ENCODE data around the gene PHACTR4. TPM values are rescaled to one million over a fixed set of nuclear protein-coding genes. Genes with fewer than 3 reads are reported as not detected.

Gene PHACTR4
- total and polyA plus RNA-seq, 2 donors (not counting 1 experiment from before 2014, with no cell fraction given), result 5.5 to 6.9 TPM

DNA sequence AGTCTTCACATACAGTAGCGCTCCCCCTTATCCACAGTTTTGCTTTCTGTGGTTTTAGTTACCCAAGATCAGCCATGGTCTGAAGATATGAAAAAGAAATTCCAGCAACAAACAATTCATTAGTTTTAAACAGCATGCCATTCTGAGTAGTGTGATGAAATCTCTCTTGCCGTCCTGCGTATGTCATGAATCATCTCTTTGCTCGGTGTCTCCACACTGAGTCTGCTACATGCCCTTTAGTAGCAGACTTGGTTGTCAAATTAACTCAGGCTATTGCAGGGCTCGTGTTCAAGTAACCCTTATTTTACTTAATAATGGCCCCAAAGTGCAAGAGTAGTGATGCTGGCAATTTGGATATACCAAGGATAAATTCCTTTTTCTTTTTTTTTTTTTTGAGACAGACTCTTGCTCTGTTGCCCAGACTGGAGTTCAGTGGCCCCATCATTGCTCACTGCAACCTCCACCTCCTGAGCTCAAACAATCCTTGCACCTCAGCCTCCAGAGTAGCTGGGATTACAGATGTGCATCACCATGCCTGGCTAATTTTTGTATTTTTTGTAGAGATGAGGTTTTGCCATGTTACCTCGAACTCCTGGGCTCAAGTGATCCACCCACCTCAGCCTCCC, 22.6 kb downstream of the PHACTR4 start:
- H3K4me1 ChIP-seq (ENCODE audit: control insufficient read depth, extremely low read depth, insufficient read depth, low read length), result no peaks in the 10 kb centered on the region
- no peak for TF ChIP-seq EZH2 (IDR thresholded peaks at IDR 0.05; ENCODE audit: low read length, missing control alignments)
- TF ChIP-seq, protein P1, sequence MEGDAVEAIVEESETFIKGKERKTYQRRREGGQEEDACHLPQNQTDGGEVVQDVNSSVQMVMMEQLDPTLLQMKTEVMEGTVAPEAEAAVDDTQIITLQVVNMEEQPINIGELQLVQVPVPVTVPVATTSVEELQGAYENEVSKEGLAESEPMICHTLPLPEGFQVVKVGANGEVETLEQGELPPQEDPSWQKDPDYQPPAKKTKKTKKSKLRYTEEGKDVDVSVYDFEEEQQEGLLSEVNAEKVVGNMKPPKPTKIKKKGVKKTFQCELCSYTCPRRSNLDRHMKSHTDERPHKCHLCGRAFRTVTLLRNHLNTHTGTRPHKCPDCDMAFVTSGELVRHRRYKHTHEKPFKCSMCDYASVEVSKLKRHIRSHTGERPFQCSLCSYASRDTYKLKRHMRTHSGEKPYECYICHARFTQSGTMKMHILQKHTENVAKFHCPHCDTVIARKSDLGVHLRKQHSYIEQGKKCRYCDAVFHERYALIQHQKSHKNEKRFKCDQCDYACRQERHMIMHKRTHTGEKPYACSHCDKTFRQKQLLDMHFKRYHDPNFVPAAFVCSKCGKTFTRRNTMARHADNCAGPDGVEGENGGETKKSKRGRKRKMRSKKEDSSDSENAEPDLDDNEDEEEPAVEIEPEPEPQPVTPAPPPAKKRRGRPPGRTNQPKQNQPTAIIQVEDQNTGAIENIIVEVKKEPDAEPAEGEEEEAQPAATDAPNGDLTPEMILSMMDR (conservative IDR thresholded peaks at IDR 0.05 in 1 of 2, IDR thresholded peaks at IDR 0.05 in 1 of 2; ENCODE audit: low read depth in 1 of 2, low read length in 2 of 2), result no peak
- peak overlapping the region; percentile 54 for H3K4me2 ChIP-seq (ENCODE audit: extremely low read depth, insufficient read depth, low read length)
- no peak overlapping the region for H3K9ac ChIP-seq (ENCODE audit: insufficient read depth, low read length)
- H3K27ac ChIP-seq (ENCODE audit: insufficient read depth, low read length), result no peak overlapping the region
- peak; percentile 94 for DNase-seq (ENCODE audit: low read depth in 2 of 2)
- H4K20me1 ChIP-seq (ENCODE audit: control insufficient read depth, extremely low read depth, insufficient read depth, low read length), result no peaks in the 10 kb centered on the region
- no peaks in the 10 kb centered on the region for H3K27me3 ChIP-seq (ENCODE audit: control insufficient read depth, insufficient read depth, low read length)
- H3K4me3 ChIP-seq (replicated peaks in 1 of 4; ENCODE audit: control extremely low read depth in 1 of 4, insufficient read depth in 1 of 4, low read depth in 3 of 4, low read length in 4 of 4), result no peak overlapping the region
- no peak overlapping the region for H2AFZ ChIP-seq (ENCODE audit: low read length)
- no peaks in the 10 kb centered on the region for H3K9me3 ChIP-seq (ENCODE audit: control insufficient read depth, insufficient read depth, low read depth, low read length)
- no peaks in the 10 kb centered on the region for H3K36me3 ChIP-seq (ENCODE audit: control insufficient read depth, insufficient read depth, low read length)
- H3K79me2 ChIP-seq (ENCODE audit: control insufficient read depth, insufficient read depth, low read length), result peaks cover 8% of the 10 kb centered on the region

DNA sequence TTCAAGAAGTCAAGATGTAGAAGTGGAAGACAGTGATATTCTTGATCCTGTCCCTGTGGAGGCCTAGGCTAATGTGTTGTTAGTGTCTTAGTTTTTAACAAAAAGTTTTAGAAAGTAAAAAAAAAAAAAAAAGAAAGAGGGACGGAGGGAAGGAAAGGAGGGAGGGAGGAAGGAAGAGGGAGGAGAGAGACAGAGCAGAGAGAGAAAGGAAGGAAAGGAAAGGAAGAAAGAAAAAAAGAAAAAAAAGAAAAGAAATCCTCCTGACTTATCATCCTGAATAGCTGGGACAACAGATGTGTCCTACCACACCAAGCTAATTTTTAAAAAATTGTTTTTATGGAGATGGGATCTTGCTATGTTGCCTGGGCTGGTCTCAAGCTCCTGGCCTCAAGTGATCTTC, 24.6 kb downstream of the PHACTR4 start:
- TF ChIP-seq EZH2 (IDR thresholded peaks at IDR 0.05; ENCODE audit: low read length, missing control alignments), result no peak
- TF ChIP-seq, protein P1 (conservative IDR thresholded peaks at IDR 0.05 in 1 of 2, IDR thresholded peaks at IDR 0.05 in 1 of 2; ENCODE audit: low read depth in 1 of 2, low read length in 2 of 2), result no peak
- Histone ChIP-seq H3K9ac (ENCODE audit: insufficient read depth, low read length) (no peak overlapping the region), H4K20me1 (ENCODE audit: control insufficient read depth, extremely low read depth, insufficient read depth, low read length) (no peaks in the 10 kb centered on the region), H3K4me1 (ENCODE audit: control insufficient read depth, extremely low read depth, insufficient read depth, low read length) (no peaks in the 10 kb centered on the region), H3K36me3 (ENCODE audit: control insufficient read depth, insufficient read depth, low read length) (no peaks in the 10 kb centered on the region), H3K9me3 (ENCODE audit: control insufficient read depth, insufficient read depth, low read depth, low read length) (no peaks in the 10 kb centered on the region), H2AFZ (ENCODE audit: low read length) (no peak overlapping the region), H3K27me3 (ENCODE audit: control insufficient read depth, insufficient read depth, low read length) (no peaks in the 10 kb centered on the region), H3K4me2 (ENCODE audit: extremely low read depth, insufficient read depth, low read length) (no peak overlapping the region), H3K27ac (ENCODE audit: insufficient read depth, low read length) (no peak overlapping the region), H3K4me3 (replicated peaks in 1 of 4; ENCODE audit: control extremely low read depth in 1 of 4, insufficient read depth in 1 of 4, low read depth in 3 of 4, low read length in 4 of 4) (no peak overlapping the region), H3K79me2 (ENCODE audit: control insufficient read depth, insufficient read depth, low read length) (peaks cover 8% of the 10 kb centered on the region)
- DNase-seq (ENCODE audit: low read depth in 2 of 2), result no peak

DNA sequence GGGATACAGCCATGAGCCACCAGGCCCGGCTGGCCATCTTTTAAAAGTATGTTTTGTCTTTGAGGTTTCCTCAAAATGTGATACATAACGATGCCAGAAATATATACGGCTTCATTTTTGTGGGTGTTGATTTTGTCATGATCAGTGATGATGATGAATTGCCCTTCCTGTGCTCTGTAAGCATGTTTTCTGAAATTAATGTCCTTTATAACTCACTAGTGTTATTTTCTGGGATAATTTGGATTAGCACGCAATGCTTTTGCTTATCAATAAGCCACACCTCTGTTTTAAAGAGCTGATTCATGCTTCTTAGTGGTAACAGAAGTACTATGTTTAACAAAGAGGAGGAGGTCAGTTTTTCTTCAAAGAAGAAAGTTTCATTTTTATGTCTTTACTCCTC, 25.6 kb downstream of the PHACTR4 start:
- no peak for TF ChIP-seq EZH2 (IDR thresholded peaks at IDR 0.05; ENCODE audit: low read length, missing control alignments)
- TF ChIP-seq, protein P1 (conservative IDR thresholded peaks at IDR 0.05 in 1 of 2, IDR thresholded peaks at IDR 0.05 in 1 of 2; ENCODE audit: low read depth in 1 of 2, low read length in 2 of 2), result no peak
- peak; percentile 22 to 74 for DNase-seq (ENCODE audit: low read depth in 2 of 2)
- H3K27ac ChIP-seq (ENCODE audit: insufficient read depth, low read length), result no peak overlapping the region
- no peaks in the 10 kb centered on the region for H3K9me3 ChIP-seq (ENCODE audit: control insufficient read depth, insufficient read depth, low read depth, low read length)
- H2AFZ ChIP-seq (ENCODE audit: low read length), result no peak overlapping the region
- peaks cover 5% of the 10 kb centered on the region for H3K79me2 ChIP-seq (ENCODE audit: control insufficient read depth, insufficient read depth, low read length)
- no peaks in the 10 kb centered on the region for H4K20me1 ChIP-seq (ENCODE audit: control insufficient read depth, extremely low read depth, insufficient read depth, low read length)
- no peaks in the 10 kb centered on the region for H3K4me1 ChIP-seq (ENCODE audit: control insufficient read depth, extremely low read depth, insufficient read depth, low read length)
- H3K9ac ChIP-seq (ENCODE audit: insufficient read depth, low read length), result no peak overlapping the region
- no peak overlapping the region for H3K4me2 ChIP-seq (ENCODE audit: extremely low read depth, insufficient read depth, low read length)
- no peaks in the 10 kb centered on the region for H3K36me3 ChIP-seq (ENCODE audit: control insufficient read depth, insufficient read depth, low read length)
- no peaks in the 10 kb centered on the region for H3K27me3 ChIP-seq (ENCODE audit: control insufficient read depth, insufficient read depth, low read length)
- H3K4me3 ChIP-seq (replicated peaks in 1 of 4; ENCODE audit: control extremely low read depth in 1 of 4, insufficient read depth in 1 of 4, low read depth in 3 of 4, low read length in 4 of 4), result no peak overlapping the region

All from fibroblast of lung (primary cell).